Cardiac fibroblast (primary cell): Measurements from ENCODE around the gene TERT.

Experiments
- DNase-seq, 2 donors: peaks; one replicate each; pipeline versions ENCODE4 v3.0.0 to v3.0.0-alpha.2; 2010; ENCODE audit warnings: low read depth in 2 of 2
- H3K4me3 ChIP-seq, 2 donors: replicated peaks in 1 of 2; 1 replicate in 1 of 2; 2 replicates in 1 of 2; pipeline ENCODE4 v1.5.1; 2011; ENCODE audit warnings: low read depth in 2 of 2, low read length in 2 of 2, mild to moderate bottlenecking in 2 of 2, moderate library complexity in 1 of 2
- TF ChIP-seq, protein P1 (sequence below): IDR thresholded peaks from one replicate; pipeline ENCODE4 v1.5.1; 2011; ENCODE audit warnings: low read depth, mild to moderate bottlenecking, low read length, inconsistent platforms

Gene TERT

DNA sequence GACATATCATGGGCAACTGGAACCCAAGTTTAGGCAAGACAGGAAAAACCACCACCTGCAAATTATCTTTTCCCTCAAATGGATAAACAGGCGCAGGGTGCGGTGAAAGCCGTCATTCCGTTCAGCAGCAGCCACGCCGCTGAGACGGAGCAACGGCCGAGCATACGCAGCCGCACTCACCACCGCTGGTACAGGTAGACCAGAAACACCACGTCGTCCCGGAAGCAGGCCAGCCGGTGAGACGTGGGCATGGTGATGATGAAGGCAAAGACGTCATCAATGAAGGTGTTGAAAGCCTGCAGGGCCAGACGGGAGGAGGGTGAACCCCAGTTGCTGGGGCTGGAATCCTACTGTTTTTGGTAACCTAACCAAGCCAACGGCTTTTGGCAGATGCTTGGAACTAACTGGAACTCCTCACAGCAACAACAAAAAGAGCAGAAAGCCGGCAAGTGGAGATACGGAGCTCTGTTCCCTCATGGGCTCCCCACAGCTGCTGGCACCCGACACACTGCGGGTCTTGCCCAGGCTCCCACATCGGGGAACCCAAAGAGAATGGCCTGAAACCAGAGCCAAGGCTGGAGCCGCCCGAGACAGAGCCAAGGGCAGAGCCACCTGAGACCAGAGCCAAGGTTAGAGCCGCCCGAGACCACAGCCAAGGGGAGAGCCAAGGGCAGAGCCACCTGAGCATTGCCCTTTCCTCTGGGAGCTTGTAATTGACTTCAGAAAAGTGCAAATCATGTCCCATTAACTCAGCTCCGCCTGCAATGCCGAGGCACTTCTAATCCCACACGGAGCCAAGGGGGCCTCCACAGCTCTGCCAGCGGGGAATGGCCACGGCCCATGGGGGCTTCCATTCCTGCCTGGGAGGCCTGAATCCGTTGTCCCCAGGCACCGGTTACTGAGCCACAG lies 25.8 kb upstream of the TERT start:
- DNase-seq: no peak
- H3K4me3 ChIP-seq: no peak overlapping the region
- TF ChIP-seq, protein P1, sequence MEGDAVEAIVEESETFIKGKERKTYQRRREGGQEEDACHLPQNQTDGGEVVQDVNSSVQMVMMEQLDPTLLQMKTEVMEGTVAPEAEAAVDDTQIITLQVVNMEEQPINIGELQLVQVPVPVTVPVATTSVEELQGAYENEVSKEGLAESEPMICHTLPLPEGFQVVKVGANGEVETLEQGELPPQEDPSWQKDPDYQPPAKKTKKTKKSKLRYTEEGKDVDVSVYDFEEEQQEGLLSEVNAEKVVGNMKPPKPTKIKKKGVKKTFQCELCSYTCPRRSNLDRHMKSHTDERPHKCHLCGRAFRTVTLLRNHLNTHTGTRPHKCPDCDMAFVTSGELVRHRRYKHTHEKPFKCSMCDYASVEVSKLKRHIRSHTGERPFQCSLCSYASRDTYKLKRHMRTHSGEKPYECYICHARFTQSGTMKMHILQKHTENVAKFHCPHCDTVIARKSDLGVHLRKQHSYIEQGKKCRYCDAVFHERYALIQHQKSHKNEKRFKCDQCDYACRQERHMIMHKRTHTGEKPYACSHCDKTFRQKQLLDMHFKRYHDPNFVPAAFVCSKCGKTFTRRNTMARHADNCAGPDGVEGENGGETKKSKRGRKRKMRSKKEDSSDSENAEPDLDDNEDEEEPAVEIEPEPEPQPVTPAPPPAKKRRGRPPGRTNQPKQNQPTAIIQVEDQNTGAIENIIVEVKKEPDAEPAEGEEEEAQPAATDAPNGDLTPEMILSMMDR: no peak

DNA sequence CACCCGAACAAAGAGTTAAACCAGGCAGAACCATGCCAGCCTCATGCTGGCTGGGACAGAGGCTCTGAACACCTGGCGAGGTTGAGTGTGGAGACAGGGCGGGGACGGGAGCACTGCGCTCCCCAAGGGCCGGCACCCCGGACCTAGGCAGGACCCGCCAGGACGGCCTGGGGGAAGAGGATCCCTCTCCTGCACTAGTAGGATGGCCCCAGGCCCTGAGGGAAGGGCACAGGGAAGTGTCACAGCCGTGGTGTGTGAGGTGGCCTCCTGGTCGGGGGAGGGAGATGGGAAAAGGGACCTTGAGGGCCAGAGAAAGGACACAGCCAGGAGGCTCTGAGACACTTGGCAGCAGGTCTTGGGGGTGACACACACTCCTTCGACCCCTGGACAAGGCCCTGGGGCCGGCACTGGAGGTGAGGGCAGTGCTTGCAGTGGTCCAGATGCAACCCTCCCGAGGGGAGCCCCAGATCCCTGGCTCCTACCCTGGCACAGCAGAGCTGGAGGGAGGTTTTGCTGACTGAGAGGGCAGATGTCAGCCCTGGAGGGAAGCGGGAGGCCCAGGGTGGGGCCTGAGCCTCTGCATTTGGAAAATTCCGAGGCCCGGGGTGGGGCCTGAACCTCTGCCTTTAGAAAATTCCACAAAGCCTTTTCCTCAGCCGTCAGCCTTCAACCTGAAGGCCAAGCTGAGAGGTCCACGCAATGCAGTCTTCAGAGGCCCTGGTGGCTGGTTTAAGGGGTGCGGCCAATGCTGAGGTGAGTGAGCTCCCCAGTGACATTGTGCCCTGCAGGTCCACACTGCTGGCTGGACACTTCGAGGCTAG lies 24.8 kb upstream of the TERT start:
- DNase-seq: no peak
- TF ChIP-seq, protein P1: no peak
- no peak overlapping the region for H3K4me3 ChIP-seq

DNA sequence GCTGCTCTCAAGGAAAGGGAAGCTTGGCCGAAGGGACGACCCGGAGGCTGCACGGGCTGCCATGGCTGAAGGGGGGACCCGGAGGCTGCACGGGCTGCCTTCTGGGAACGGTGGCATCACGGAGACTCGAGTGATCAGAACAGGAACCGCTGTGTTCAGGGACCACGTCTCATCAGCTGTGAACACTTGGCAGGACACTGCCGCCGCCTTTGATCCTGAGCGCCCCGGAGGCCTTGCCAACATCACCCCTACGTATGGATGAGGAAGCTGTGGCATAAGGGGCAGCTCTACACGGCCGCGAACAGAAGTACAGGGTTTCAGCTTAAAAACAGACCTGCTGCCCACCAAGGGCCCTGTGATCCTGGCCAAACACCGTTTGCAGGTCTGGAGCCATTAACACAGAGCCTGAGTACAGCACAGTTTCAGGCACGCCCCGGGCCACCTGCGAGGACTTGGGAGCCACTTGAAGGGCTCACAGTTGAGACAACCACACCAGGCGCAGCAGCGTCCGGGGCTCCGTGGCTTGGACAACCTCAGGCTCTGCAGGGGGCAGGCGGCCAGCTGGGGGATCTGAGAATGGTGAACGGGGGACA lies 23.9 kb upstream of the TERT start:
- no peak for DNase-seq
- TF ChIP-seq, protein P1: no peak
- no peak overlapping the region for H3K4me3 ChIP-seq

DNA sequence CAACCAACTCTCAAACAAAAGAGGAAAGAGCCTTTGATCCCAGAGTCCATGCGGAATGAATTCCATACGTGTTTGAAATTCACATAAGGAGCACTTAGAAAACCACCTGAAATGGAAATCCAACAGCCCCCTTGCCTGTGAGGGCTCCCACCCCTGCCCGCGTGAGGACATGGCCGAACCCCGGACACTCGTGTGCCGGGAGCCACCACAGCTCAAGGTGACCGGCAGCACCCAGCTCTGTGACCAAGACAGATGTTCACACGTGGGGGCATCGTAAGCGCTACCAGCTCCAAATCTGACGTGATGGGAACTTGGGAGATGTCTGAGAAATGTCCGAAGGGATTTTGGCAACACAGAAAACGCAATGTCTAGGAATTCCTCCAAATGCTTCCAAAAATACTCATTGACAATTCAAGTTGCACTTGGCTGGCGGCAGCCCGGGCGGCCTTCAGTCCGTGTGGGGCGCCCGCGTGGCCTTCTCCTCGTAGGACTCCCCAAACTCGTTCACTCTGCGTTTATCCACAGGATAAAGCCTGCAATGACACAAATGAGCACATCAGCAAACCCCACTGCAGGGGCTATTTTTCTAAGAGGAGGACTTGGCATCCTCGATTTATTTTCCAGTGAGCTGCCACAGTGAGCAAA lies 23.2 kb upstream of the TERT start:
- TF ChIP-seq, protein P1: no peak
- H3K4me3 ChIP-seq: no peak overlapping the region
- DNase-seq: no peak

- TF ChIP-seq, protein P1: no peak
- DNase-seq: no peak
- H3K4me3 ChIP-seq: no peak overlapping the region
Measured at GRCh38 chr5:1316588-1317340, 21.9 kb upstream of the TERT start.
